Vagina (tissue), 2 donors: ENCODE measurements around the gene NODAL.

Experiments used
- CTCF ChIP-seq, 3 experiments: fragments of 450-650 bp in 2 of 3; fragments of 200-600 bp in 1 of 3; sonication (generic) in 1 of 3; IDR thresholded peaks; one replicate each; pipeline ENCODE4 v1.5.1; 2017 to 2019; ENCODE audit warnings: antibody characterized with exemption in 3 of 3, mild to moderate bottlenecking in 2 of 3, moderate library complexity in 2 of 3
- POLR2A ChIP-seq, 2 donors: fragments of 450-650 bp; IDR thresholded peaks; one replicate each; pipeline ENCODE4 v1.6.1; 2017; ENCODE audit warnings: antibody characterized with exemption in 2 of 2, mild to moderate bottlenecking in 2 of 2, moderate library complexity in 2 of 2
- POLR2AphosphoS5 ChIP-seq, 2 donors: sonication (generic); formaldehyde crosslinking; IDR thresholded peaks; one replicate each; pipeline ENCODE4 v1.9.0; 2017; ENCODE audit warnings: antibody characterized with exemption in 2 of 2, mild to moderate bottlenecking in 2 of 2, low read depth in 1 of 2; ENCODE audit not compliant: insufficient read depth in 1 of 2

GRCh38 chr10:70442332-70442988 is 979 bp upstream of the NODAL start:
- TF ChIP-seq POLR2A (IDR thresholded peaks at IDR 0.05) (no peak), CTCF (IDR thresholded peaks at IDR 0.05) (no peak), POLR2AphosphoS5 (IDR thresholded peaks at IDR 0.05; ENCODE audit: insufficient read depth in 1 of 2, low read depth in 1 of 2) (no peak)
